ENCODE measurements around the gene HLX.

Gene HLX

GRCh38 chr1:220926146-220926545, 46.9 kb downstream of the HLX start:
- DNase-seq = no peak

- DNase-seq = peak; percentile 4
These were observed 48.2 kb downstream of the HLX start for GRCh38 chr1:220927442-220927841.

DNA sequence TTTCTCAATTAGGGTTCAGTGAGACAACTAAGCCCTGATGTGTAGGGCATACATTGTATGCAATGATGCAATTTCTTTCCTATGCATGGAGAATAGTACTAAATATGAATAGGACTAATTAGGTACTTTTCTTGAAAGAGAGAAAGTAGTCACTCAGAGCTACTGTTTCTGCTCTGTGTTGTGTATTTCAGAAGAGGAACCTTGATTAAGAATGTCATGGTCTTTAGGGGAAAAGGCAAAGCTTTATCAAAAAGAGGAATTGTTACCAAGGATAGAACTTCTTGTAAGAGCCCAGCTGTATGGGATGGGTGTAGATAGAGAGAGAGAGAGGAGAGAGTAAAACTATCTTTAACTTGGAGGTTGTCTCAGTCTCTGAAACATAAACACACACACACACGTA, 49.1 kb downstream of the HLX start:
- no peak for DNase-seq

DNA sequence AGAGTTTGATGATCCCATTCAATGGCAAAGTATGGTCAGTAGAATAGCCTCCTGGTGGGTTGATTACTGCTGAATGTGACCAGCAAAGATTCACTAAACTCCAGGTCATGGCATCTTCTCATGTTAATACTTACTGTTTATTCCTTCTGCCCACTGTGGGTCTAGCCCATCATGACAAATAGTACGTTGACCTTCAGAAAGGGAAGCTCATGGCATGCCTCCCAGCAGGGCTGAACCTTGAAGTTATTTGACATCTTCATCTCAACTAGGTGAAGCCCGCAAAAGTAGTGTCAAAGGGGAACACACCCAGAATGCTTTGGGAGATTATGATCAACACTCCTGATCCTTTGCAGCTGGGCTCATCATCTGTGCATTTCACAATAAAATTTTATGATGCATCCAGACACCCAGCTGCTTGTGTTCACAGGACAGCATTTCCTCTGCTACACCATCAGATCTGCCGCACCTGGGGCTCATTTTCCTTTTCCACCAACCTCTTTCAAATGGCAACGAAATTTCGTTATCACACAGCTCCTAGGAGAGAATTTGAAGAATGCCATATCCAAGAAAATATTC, 49.6 kb downstream of the HLX start:
- no peak for DNase-seq

GRCh38 chr1:220929304-220929703, 50.1 kb downstream of the HLX start:
- no peak for DNase-seq
